ENCODE data around the gene CNTNAP3B. TPM values are rescaled to one million over a fixed set of nuclear protein-coding genes. Genes with fewer than 3 reads are reported as not detected.
"Not testable (repeated sequence)": the region's sequence is repeated elsewhere in the genome, so short reads cannot be mapped to it uniquely, and the experiment has no call there.

Gene CNTNAP3B
- polyA plus RNA-seq, 1 experiment: 6.1 TPM

DNA sequence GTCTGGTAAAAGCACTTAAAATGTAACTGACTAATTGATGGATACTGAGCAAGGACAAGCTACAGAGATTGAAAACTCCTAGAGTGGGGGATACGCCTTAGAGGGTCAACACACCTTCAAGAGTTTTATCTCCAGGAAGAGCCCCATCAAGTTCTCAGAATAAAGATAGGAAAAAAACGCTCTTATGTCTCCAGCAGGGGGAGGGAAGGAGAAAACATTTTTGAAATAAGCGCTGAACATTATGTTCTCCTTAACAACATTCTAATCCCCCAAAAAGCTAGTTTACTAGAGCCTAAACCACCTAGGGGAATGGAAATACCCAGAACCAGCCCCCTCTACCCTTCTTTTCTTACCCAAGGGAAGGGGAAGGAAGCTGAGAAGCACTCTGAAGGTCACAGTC is 187.5 kb downstream of the CNTNAP3B start:
- not testable (repeated sequence) for DNase-seq (ENCODE audit: low read depth, low spot score)

DNA sequence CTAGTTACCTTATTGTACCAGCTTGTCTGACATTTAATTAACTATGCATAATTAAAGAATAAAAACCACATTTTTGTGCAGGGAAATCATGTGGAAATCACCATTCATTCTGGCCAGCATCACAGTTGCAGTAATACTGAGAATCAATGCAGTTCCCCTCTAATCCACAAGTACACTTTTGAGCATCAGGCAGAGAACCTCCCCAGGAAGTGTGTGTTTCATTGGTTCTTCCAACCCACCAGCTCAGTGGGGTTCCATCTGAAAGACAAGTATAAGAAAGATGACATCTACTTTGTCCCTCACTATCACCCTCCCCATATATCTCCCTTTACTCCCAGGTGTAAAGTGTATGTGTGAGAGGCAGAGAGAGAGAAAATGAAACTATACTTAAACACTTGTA is 191.1 kb downstream of the CNTNAP3B start:
- H3K27ac ChIP-seq (ENCODE audit: low read depth, low read length); H3K9me3 ChIP-seq (ENCODE audit: control insufficient read depth, insufficient read depth, low read length); H3K27me3 ChIP-seq (ENCODE audit: control insufficient read depth, insufficient read depth, low read length); CTCF ChIA-PET; H3K4me3 ChIP-seq (ENCODE audit: low read depth, low read length); DNase-seq (ENCODE audit: low read depth, low spot score); POLR2A ChIA-PET: not testable (repeated sequence)

More for the DNA sequence above, 187.5 kb downstream of the CNTNAP3B start:
- POLR2A ChIA-PET; CTCF ChIA-PET; H3K9me3 ChIP-seq (ENCODE audit: control insufficient read depth, insufficient read depth, low read length); H3K27ac ChIP-seq (ENCODE audit: low read depth, low read length); H3K4me3 ChIP-seq (ENCODE audit: low read depth, low read length); H3K27me3 ChIP-seq (ENCODE audit: control insufficient read depth, insufficient read depth, low read length): not testable (repeated sequence)

DNA sequence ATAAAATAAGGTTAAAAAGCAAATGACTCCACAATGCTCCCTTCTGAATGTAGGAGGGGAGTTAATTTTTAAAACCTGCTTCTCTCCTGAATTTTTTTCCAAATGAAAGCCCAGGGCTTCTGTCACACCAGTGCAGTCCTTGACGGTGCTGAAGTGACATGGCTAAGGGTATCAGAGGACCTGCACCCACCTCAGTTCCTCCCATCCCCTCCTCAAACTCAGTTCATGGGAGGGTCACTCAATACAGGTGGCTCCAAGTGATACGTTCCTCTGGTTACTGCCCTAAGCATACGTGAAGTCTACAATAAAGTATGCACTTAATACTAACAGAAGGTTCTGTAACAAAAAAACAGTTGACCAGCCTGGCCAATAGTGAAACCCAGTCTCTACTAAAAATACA is 193.5 kb downstream of the CNTNAP3B start:
- H3K27me3 ChIP-seq (ENCODE audit: control insufficient read depth, insufficient read depth, low read length); H3K27ac ChIP-seq (ENCODE audit: low read depth, low read length); POLR2A ChIA-PET; H3K9me3 ChIP-seq (ENCODE audit: control insufficient read depth, insufficient read depth, low read length); DNase-seq (ENCODE audit: low read depth, low spot score); H3K4me3 ChIP-seq (ENCODE audit: low read depth, low read length); CTCF ChIA-PET: not testable (repeated sequence)

DNA sequence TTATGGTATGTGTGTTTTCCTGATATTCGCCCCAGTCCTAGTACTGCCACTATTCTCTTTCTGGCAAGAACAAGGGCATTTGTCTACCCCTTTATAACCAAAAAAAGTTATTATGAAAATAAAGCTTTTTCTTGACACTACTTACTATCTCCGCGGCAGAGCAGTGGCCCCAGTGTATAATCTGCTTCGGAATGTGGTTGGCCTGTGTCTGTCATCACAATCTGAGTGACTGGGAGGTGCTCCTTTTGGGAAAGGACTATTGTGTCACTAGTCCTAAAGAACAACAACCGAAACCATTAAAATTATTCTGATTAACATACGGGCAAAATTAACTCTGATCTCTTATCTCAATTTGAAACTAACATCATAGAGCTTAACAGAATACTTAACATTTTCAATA is 200.1 kb downstream of the CNTNAP3B start:
- H3K27me3 ChIP-seq (ENCODE audit: control insufficient read depth, insufficient read depth, low read length); H3K9me3 ChIP-seq (ENCODE audit: control insufficient read depth, insufficient read depth, low read length); H3K4me3 ChIP-seq (ENCODE audit: low read depth, low read length); POLR2A ChIA-PET; CTCF ChIA-PET; H3K27ac ChIP-seq (ENCODE audit: low read depth, low read length); DNase-seq (ENCODE audit: low read depth, low spot score): not testable (repeated sequence)

DNA sequence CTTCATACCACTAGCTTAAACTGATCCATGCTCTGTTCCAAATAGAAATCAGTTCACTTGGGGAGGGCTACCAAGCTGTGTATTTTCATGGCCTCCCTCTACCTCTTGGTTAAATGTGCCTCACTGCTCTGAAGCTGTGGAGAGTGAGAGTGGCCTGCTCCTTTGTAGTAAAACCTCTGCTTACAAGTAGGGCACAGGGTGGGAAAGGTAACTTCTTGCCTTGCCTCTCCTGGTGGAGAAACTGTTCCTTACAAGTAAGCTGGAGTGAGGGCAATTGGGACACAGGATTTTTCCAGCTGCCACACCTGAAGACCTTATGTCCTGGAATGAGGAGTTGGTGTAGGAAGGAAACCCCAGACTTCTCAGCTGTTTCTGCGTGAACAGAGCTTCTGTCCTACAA is 211.9 kb downstream of the CNTNAP3B start:
- H3K27me3 ChIP-seq (ENCODE audit: control insufficient read depth, insufficient read depth, low read length); H3K9me3 ChIP-seq (ENCODE audit: control insufficient read depth, insufficient read depth, low read length); H3K27ac ChIP-seq (ENCODE audit: low read depth, low read length); POLR2A ChIA-PET; DNase-seq (ENCODE audit: low read depth, low spot score); H3K4me3 ChIP-seq (ENCODE audit: low read depth, low read length); CTCF ChIA-PET: not testable (repeated sequence)

DNA sequence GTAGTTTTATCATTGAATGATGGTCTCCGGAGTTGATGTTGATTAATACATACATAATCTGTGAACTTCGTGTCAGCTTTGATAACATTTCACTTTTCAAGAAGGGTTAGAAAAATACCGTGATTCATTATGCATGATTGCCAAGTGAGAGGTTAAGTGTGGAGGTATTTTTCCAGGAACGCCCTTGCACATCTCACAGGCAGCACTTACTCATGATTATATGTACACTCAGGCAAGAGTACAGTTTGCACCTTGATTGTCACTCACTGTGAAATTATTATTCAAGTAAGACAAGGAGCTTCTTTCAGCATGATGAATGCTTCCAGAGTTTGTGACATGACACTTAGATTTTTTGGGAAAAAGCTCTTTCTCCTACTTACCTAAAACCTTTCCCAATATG is 223.7 kb downstream of the CNTNAP3B start:
- H3K9me3 ChIP-seq (ENCODE audit: control insufficient read depth, insufficient read depth, low read length); POLR2A ChIA-PET; H3K4me3 ChIP-seq (ENCODE audit: low read depth, low read length); H3K27me3 ChIP-seq (ENCODE audit: control insufficient read depth, insufficient read depth, low read length); CTCF ChIA-PET; H3K27ac ChIP-seq (ENCODE audit: low read depth, low read length); DNase-seq (ENCODE audit: low read depth, low spot score): not testable (repeated sequence)

DNA sequence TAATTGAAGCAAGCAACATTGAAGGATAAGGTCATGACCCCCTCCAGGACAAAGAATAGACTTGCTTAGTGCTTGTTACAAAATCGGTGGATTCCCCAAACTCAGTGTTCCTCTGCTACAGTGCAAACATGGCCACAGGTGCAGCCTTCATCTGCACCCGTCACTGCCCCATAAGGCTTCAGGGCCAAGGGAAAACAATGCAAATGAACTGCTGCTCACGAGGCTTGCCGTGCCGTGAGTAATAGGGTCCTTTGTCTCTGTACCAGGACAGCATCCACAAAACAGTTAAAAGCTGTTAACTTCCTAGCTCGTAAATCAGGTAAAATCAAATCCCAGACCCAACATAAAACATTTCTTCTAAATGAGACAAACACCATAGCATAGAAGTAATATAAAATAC is 226.5 kb downstream of the CNTNAP3B start:
- CTCF ChIA-PET; POLR2A ChIA-PET; H3K27me3 ChIP-seq (ENCODE audit: control insufficient read depth, insufficient read depth, low read length); DNase-seq (ENCODE audit: low read depth, low spot score); H3K9me3 ChIP-seq (ENCODE audit: control insufficient read depth, insufficient read depth, low read length); H3K4me3 ChIP-seq (ENCODE audit: low read depth, low read length); H3K27ac ChIP-seq (ENCODE audit: low read depth, low read length): not testable (repeated sequence)

DNA sequence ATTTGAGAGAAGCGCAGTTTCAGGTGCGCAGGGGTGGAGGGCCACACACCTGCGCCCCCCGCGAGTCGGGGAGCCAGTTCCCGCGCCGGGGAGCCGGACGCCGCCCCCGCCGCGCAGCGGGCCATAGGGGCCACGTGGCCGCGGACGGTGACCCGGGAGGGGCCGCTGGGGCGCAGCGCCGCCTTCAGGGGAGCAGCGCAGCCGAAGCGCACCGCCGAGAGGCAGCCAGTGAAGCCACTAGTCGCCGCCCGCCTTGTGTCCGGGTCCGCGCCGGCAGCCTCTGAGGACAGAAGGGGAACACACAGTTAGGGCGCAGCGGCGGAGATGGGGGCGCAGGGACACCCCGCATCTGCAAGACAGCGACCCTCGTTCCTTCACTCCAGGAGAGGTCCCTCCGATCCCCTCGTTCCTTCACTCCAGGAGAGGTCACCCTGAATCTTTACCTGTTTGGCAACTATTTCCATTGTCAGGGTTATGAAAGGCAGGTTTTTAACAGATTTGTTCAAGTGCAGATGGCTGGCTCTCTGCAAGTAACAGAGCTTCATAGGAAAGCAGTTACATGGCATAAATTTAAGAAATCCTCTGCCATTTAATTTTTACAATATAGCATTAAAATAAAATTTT is 230.4 kb downstream of the CNTNAP3B start:
- DNase-seq (ENCODE audit: low read depth, low spot score); H3K27ac ChIP-seq (ENCODE audit: low read depth, low read length); H3K27me3 ChIP-seq (ENCODE audit: control insufficient read depth, insufficient read depth, low read length); H3K9me3 ChIP-seq (ENCODE audit: control insufficient read depth, insufficient read depth, low read length); POLR2A ChIA-PET; H3K4me3 ChIP-seq (ENCODE audit: low read depth, low read length); CTCF ChIA-PET: not testable (repeated sequence)

DNA sequence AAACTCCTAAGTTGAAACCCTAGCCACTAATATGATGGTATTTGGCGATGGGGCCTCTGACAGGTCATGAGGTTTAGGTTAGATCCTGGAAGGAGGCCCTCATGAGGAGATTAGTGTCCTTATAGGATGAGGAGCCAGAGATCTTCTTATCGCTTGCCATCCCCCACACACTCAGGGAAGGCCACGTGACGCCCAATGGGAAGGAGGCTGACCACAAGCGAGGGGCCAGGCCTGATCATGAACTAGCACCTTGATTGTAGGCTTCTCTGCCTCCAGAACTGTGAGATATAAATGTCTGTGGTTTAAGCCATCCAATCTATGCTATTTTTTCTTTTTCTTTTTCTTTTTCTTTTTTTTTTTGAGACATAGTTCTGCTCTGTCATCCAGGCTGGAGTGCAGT is 254.7 kb downstream of the CNTNAP3B start:
- H3K27me3 ChIP-seq (ENCODE audit: control insufficient read depth, insufficient read depth, low read length); POLR2A ChIA-PET; DNase-seq (ENCODE audit: low read depth, low spot score); CTCF ChIA-PET; H3K4me3 ChIP-seq (ENCODE audit: low read depth, low read length); H3K27ac ChIP-seq (ENCODE audit: low read depth, low read length); H3K9me3 ChIP-seq (ENCODE audit: control insufficient read depth, insufficient read depth, low read length): not testable (repeated sequence)

DNA sequence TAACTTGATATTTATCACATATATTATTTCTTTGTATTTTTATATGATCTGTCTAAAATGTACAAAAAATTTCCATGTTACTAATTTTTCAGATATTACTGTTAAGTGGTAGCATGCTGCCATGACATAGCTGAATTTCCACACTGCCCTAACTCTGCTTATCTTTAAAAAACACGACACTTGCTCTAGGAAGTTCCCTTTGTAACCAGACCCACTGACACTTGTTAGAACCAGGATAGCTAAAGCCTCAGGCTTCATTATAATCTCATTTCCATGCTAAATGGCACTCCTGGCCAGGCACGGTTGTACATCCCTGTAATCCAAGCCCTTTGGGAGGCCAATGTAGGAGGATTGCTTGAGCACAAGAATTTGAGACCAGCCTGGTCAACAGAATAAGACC is 273.8 kb downstream of the CNTNAP3B start:
- H3K9me3 ChIP-seq (ENCODE audit: control insufficient read depth, insufficient read depth, low read length); H3K27me3 ChIP-seq (ENCODE audit: control insufficient read depth, insufficient read depth, low read length); POLR2A ChIA-PET; DNase-seq (ENCODE audit: low read depth, low spot score); H3K4me3 ChIP-seq (ENCODE audit: low read depth, low read length); CTCF ChIA-PET; H3K27ac ChIP-seq (ENCODE audit: low read depth, low read length): not testable (repeated sequence)

DNA sequence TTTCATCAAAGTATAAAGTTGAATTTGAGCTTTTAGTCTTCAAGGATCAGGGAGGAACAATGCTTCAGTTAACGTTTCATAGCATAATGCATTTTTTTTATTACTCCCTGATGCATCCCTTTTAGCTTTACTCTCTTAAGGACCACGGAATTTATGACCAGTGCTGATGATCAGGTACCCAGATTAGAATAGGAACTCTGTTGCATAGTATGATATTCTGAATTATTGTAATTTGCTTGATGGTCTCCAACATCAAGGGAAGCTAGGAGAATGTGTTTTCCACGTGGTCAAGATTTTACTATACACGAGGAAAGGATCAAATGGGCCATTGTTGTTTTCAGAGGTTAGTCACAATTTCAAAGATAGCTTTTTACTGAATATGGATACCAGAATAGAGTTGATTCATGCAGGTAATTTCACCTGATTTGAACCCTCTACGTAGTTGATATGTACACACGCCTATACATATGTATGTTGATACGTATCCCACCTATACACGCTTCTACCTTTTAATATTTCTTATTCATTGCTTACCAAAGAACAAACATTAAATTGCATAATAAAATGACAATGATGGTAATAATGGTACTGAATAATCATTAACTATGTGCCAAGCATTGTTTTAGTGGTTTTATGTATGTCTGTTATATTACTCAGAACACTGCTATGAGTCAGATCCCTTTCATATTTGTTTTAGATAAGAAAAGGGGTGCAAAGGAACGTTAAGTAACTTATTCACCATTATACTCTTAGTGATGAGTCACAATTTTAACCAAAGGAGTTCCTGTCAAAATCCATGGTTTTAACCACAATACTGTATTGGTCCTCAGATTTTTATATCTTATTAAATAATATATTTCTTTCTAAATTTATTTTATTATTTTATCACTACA is 277.1 kb downstream of the CNTNAP3B start:
- H3K9me3 ChIP-seq (ENCODE audit: control insufficient read depth, insufficient read depth, low read length); H3K4me3 ChIP-seq (ENCODE audit: low read depth, low read length); CTCF ChIA-PET; H3K27ac ChIP-seq (ENCODE audit: low read depth, low read length); POLR2A ChIA-PET; H3K27me3 ChIP-seq (ENCODE audit: control insufficient read depth, insufficient read depth, low read length); DNase-seq (ENCODE audit: low read depth, low spot score): not testable (repeated sequence)

DNA sequence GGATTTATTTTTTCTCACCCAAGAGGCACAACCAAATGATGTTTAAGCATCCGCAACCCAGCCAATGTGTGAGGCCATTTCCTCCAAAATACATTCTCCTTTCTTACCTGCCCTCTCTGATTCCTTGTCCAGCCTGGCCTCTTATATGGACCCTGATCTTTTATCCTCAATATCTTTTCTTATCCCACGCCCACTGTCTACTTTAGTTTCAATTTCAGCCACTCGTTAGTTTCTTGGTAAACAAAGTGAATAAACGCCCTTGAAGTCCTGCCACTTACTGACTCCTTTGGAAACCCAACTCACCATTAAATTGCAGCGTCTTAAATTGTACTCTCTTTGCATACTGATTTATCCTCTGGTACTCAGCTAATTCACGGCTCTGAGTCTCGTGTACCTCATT is 281.4 kb downstream of the CNTNAP3B start:
- POLR2A ChIA-PET; H3K9me3 ChIP-seq (ENCODE audit: control insufficient read depth, insufficient read depth, low read length); CTCF ChIA-PET; H3K27me3 ChIP-seq (ENCODE audit: control insufficient read depth, insufficient read depth, low read length); H3K27ac ChIP-seq (ENCODE audit: low read depth, low read length); H3K4me3 ChIP-seq (ENCODE audit: low read depth, low read length); DNase-seq (ENCODE audit: low read depth, low spot score): not testable (repeated sequence)
